Transverse colon (tissue), 4 donors: ENCODE data around the gene OSBPL2.

Source experiments
- EP300 ChIP-seq: sonication (generic); formaldehyde crosslinking; IDR thresholded peaks from one replicate; pipeline ENCODE4 v1.6.1; 2017; ENCODE audit warnings: antibody characterized with exemption, low read depth
- POLR2A ChIP-seq: fragments of 450-650 bp; IDR thresholded peaks from one replicate; pipeline ENCODE4 v1.6.1; 2016; ENCODE audit warnings: antibody characterized with exemption, mild to moderate bottlenecking, moderate library complexity
- POLR2AphosphoS5 ChIP-seq, 3 donors: sonication (generic); formaldehyde crosslinking; IDR thresholded peaks; one replicate each; pipeline ENCODE4 v1.6.1; 2016; ENCODE audit warnings: antibody characterized with exemption in 3 of 3
- TF ChIP-seq, protein P1 (sequence below), 5 experiments: fragments of 200-600 bp in 3 of 5; fragments of 450-650 bp in 2 of 5; sonication (generic) in 3 of 5; IDR thresholded peaks; 1 replicate in 2 of 5; 2 replicates in 3 of 5; pipeline ENCODE4 v1.5.1; 2016 to 2017; ENCODE audit warnings: antibody characterized with exemption in 5 of 5, inconsistent platforms in 3 of 5, mild to moderate bottlenecking in 2 of 5, moderate library complexity in 1 of 5

DNA sequence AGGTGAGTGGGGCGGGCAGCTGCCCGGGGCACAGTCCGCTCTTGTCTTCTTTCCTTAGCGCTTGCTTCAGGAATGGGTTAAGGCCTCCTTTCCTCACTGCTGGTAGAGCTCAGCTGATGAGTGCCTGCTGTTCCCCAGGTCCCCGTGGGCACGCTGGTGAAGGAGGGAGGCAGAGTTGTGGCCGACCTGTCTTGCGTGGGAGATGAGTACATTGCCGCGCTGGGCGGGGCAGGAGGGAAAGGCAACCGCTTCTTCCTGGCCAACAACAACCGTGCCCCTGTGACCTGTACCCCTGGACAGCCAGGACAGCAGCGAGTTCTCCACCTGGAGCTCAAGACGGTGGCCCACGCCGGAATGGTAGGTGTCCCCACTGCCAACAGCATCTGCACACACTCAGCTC lies 39.8 kb upstream of the OSBPL2 start:
- TF ChIP-seq, protein P1, sequence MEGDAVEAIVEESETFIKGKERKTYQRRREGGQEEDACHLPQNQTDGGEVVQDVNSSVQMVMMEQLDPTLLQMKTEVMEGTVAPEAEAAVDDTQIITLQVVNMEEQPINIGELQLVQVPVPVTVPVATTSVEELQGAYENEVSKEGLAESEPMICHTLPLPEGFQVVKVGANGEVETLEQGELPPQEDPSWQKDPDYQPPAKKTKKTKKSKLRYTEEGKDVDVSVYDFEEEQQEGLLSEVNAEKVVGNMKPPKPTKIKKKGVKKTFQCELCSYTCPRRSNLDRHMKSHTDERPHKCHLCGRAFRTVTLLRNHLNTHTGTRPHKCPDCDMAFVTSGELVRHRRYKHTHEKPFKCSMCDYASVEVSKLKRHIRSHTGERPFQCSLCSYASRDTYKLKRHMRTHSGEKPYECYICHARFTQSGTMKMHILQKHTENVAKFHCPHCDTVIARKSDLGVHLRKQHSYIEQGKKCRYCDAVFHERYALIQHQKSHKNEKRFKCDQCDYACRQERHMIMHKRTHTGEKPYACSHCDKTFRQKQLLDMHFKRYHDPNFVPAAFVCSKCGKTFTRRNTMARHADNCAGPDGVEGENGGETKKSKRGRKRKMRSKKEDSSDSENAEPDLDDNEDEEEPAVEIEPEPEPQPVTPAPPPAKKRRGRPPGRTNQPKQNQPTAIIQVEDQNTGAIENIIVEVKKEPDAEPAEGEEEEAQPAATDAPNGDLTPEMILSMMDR (IDR thresholded peaks at IDR 0.05), result no peak
- TF ChIP-seq POLR2A, result no peak
- no peak for TF ChIP-seq EP300
- TF ChIP-seq POLR2AphosphoS5 (IDR thresholded peaks at IDR 0.05), result no peak
